KMS-11 (cell line): Measurements from ENCODE around the gene CDH22.

Source experiments
- H2AFZ ChIP-seq: fragments of 200-600 bp; sonication (generic); 2 replicates; pipeline ENCODE4 v1.6.1; 2016; ENCODE audit warnings: antibody characterized with exemption, mixed run types, low read depth
- H3K27ac ChIP-seq: fragments of 200-600 bp; sonication (generic); 2 replicates; pipeline ENCODE4 v1.6.1; 2016; ENCODE audit warnings: mild to moderate bottlenecking, mixed run types
- H3K27me3 ChIP-seq: fragments of 200-600 bp; sonication (generic); 2 replicates; pipeline ENCODE4 v1.6.1; 2017; ENCODE audit warnings: mild to moderate bottlenecking, low read depth, mixed run types, moderate library complexity; ENCODE audit not compliant: insufficient read depth
- H3K36me3 ChIP-seq: fragments of 200-600 bp; sonication (generic); 2 replicates; pipeline ENCODE4 v1.6.1; 2017; ENCODE audit warnings: mild to moderate bottlenecking, mixed run types; ENCODE audit not compliant: insufficient read depth
- H3K4me1 ChIP-seq: fragments of 200-600 bp; sonication (generic); 2 replicates; pipeline ENCODE4 v1.6.1; 2016; ENCODE audit warnings: mild to moderate bottlenecking, low read depth, mixed run types; ENCODE audit not compliant: poor library complexity, severe bottlenecking
- H3K4me2 ChIP-seq: fragments of 200-600 bp; sonication (generic); 2 replicates; pipeline ENCODE4 v1.7.0; 2016; ENCODE audit warnings: mild to moderate bottlenecking, mixed run types
- H3K4me3 ChIP-seq: fragments of 200-600 bp; sonication (generic); IDR thresholded peaks from 2 replicates; pipeline ENCODE4 v1.6.1; 2017; ENCODE audit warnings: low read depth, low read length, mixed read lengths; ENCODE audit not compliant: insufficient read depth
- H3K79me2 ChIP-seq: fragments of 200-600 bp; sonication (generic); 2 replicates; pipeline ENCODE4 v1.6.1; 2016; ENCODE audit warnings: low read depth, mixed run types; ENCODE audit not compliant: insufficient read depth
- H3K9ac ChIP-seq: fragments of 200-600 bp; sonication (generic); 2 replicates; pipeline ENCODE4 v1.6.1; 2016; ENCODE audit warnings: mild to moderate bottlenecking, mixed run types
- H4K20me1 ChIP-seq: fragments of 200-600 bp; sonication (generic); 2 replicates; pipeline ENCODE4 v1.6.1; 2016; ENCODE audit warnings: mild to moderate bottlenecking, mixed run types; ENCODE audit not compliant: insufficient read depth
- TF ChIP-seq, protein P1 (sequence below): fragments of 200-600 bp; sonication (generic); conservative IDR thresholded peaks from 2 replicates; pipeline ENCODE4 v1.6.1; 2017; ENCODE audit warnings: low read depth, mild to moderate bottlenecking, antibody characterized with exemption, low read length, moderate library complexity, mixed read lengths

Gene CDH22

GRCh38 chr20:46272389-46273047 lies 35.8 kb downstream of the CDH22 start:
- H3K27me3 ChIP-seq, result peaks cover 67% of the 10 kb centered on the region; the same call in 1 of the 2 replicates
- H4K20me1 ChIP-seq, result no peaks in the 10 kb centered on the region

GRCh38 chr20:46270977-46271744 lies 37.1 kb downstream of the CDH22 start:
- TF ChIP-seq, protein P1, sequence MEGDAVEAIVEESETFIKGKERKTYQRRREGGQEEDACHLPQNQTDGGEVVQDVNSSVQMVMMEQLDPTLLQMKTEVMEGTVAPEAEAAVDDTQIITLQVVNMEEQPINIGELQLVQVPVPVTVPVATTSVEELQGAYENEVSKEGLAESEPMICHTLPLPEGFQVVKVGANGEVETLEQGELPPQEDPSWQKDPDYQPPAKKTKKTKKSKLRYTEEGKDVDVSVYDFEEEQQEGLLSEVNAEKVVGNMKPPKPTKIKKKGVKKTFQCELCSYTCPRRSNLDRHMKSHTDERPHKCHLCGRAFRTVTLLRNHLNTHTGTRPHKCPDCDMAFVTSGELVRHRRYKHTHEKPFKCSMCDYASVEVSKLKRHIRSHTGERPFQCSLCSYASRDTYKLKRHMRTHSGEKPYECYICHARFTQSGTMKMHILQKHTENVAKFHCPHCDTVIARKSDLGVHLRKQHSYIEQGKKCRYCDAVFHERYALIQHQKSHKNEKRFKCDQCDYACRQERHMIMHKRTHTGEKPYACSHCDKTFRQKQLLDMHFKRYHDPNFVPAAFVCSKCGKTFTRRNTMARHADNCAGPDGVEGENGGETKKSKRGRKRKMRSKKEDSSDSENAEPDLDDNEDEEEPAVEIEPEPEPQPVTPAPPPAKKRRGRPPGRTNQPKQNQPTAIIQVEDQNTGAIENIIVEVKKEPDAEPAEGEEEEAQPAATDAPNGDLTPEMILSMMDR, result no peak
- Histone ChIP-seq H3K79me2 (no peaks in the 10 kb centered on the region), H3K36me3 (no peaks in the 10 kb centered on the region), H3K27ac (no peak overlapping the region), H3K4me3 (no peak overlapping the region), H3K4me2 (no peak overlapping the region), H4K20me1 (no peaks in the 10 kb centered on the region), H3K27me3 (peaks cover 64% of the 10 kb centered on the region; the same call in 1 of the 2 replicates), H3K4me1 (no peaks in the 10 kb centered on the region), H2AFZ (no peak overlapping the region), H3K9ac (no peak overlapping the region)

More at GRCh38 chr20:46272389-46273047, 35.8 kb downstream of the CDH22 start:
- TF ChIP-seq, protein P1, result no peak
- H3K4me1 ChIP-seq, result no peaks in the 10 kb centered on the region
- no peak overlapping the region for H2AFZ ChIP-seq
- H3K27ac ChIP-seq, result no peak overlapping the region
- H3K79me2 ChIP-seq, result no peaks in the 10 kb centered on the region
- no peaks in the 10 kb centered on the region for H3K36me3 ChIP-seq
- no peak overlapping the region for H3K4me3 ChIP-seq
- H3K4me2 ChIP-seq, result no peak overlapping the region
- no peak overlapping the region for H3K9ac ChIP-seq

DNA sequence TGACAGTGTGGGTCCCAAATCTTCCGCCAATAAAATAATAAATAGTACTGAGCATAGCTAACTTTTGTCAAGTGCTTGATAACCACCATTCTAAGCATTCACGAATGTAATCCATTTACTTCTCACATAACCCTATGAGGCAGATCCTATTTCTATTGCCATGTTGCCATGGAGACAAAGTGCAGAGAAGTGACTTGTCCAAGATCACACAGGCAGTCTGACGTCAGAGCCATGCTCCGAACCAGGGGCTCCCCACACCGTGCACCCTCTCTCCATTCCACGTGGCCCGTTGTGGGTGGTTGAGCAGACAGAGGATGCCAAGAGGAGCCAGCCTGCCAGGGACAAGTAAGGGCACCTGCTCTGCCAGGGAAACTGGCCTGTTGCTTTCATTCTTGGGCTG lies 38.9 kb downstream of the CDH22 start:
- Histone ChIP-seq H3K4me2 (no peak overlapping the region), H3K4me1 (no peaks in the 10 kb centered on the region), H3K79me2 (no peaks in the 10 kb centered on the region), H3K4me3 (no peak overlapping the region), H3K36me3 (no peaks in the 10 kb centered on the region), H3K9ac (no peak overlapping the region), H3K27me3 (peaks cover 63% of the 10 kb centered on the region; the same call in 1 of the 2 replicates), H3K27ac (no peak overlapping the region), H4K20me1 (no peaks in the 10 kb centered on the region), H2AFZ (no peak overlapping the region)
- TF ChIP-seq, protein P1, result no peak

DNA sequence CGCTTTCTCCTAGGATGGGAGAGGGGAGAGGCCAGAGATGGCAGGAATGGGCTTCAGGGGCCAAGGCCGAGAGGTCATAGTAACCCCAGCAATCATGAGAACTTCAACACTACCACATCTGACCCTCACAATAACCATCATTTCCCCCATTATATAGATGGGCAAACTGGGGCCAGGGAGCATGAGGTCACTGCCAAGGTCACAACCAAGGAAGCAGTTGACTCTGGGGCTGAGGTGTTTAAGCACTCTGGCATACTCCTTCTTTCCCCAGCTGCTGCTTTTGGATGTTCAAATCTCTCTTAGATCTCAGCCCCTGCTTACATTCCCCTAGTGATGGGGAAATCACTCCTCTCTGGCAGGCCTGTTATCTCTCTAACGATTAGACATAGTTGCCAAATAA lies 39.6 kb downstream of the CDH22 start:
- no peak overlapping the region for H3K27ac ChIP-seq
- H4K20me1 ChIP-seq, result no peaks in the 10 kb centered on the region
- H2AFZ ChIP-seq, result no peak overlapping the region
- H3K36me3 ChIP-seq, result no peaks in the 10 kb centered on the region
- H3K9ac ChIP-seq, result no peak overlapping the region
- no peak overlapping the region for H3K4me2 ChIP-seq
- H3K4me3 ChIP-seq, result no peak overlapping the region
- TF ChIP-seq, protein P1, result no peak
- H3K79me2 ChIP-seq, result no peaks in the 10 kb centered on the region
- H3K27me3 ChIP-seq, result peaks cover 59% of the 10 kb centered on the region; the same call in 1 of the 2 replicates
- no peaks in the 10 kb centered on the region for H3K4me1 ChIP-seq
